HG02763 (cell line): ENCODE measurements around the gene OR1I1.
"Not testable (repeated sequence)": the region's sequence is repeated elsewhere in the genome, so short reads cannot be mapped to it uniquely, and the experiment has no call there.

Source experiments
- ATAC-seq: cut with Tn5 transposase; IDR thresholded peaks from one replicate; pipeline ENCODE4 v1.9.1; 2021; ENCODE audit warnings: mild to moderate bottlenecking, moderate library complexity; ENCODE audit not compliant: unreplicated experiment

The OR1I1 gene

GRCh38 chr19:15097980-15098379, 16.0 kb downstream of the OR1I1 start:
- ATAC-seq: not testable (repeated sequence)

GRCh38 chr19:15098460-15098859, 16.4 kb downstream of the OR1I1 start:
- no peak for ATAC-seq

GRCh38 chr19:15099017-15099582, 17.1 kb downstream of the OR1I1 start:
- no peak for ATAC-seq

- no peak for ATAC-seq
Measured at GRCh38 chr19:15101479-15102082, 19.6 kb downstream of the OR1I1 start.

GRCh38 chr19:15104003-15104402, 22.0 kb downstream of the OR1I1 start:
- no peak for ATAC-seq

GRCh38 chr19:15104411-15104810, 22.4 kb downstream of the OR1I1 start:
- ATAC-seq: no peak

GRCh38 chr19:15105044-15105443, 23.0 kb downstream of the OR1I1 start:
- ATAC-seq: no peak

GRCh38 chr19:15107061-15108010, 25.3 kb downstream of the OR1I1 start, which contains the start of gene SYDE1:
Gene SYDE1, plus strand, starts transcription at chr19:15107401. Its CDS starts 33 bp downstream, at chr19:15107434.
- ATAC-seq: no peak

- no peak for ATAC-seq
Measured at GRCh38 chr19:15108145-15108844, 26.3 kb downstream of the OR1I1 start.

- ATAC-seq: no peak
Measured at GRCh38 chr19:15108845-15109767, 27.1 kb downstream of the OR1I1 start.

- no peak for ATAC-seq
Measured at GRCh38 chr19:15109768-15110417, 27.9 kb downstream of the OR1I1 start.

- ATAC-seq: no peak
Measured at GRCh38 chr19:15110418-15110815, 28.4 kb downstream of the OR1I1 start.

- no peak for ATAC-seq
Measured at GRCh38 chr19:15111758-15112157, 29.7 kb downstream of the OR1I1 start.

GRCh38 chr19:15112385-15112784, 30.4 kb downstream of the OR1I1 start:
- no peak for ATAC-seq

- no peak for ATAC-seq
Measured at GRCh38 chr19:15113245-15114152, 31.5 kb downstream of the OR1I1 start.

- no peak for ATAC-seq
Measured at GRCh38 chr19:15114153-15114540, 32.1 kb downstream of the OR1I1 start.

- ATAC-seq: no peak
Measured at GRCh38 chr19:15115080-15115479, 33.1 kb downstream of the OR1I1 start.

GRCh38 chr19:15115762-15116615, 34.0 kb downstream of the OR1I1 start:
- no peak for ATAC-seq
